ENCODE results near the gene MACROD2. TPM values are rescaled to one million over a fixed set of nuclear protein-coding genes. Genes with fewer than 3 reads are reported as not detected.

Gene MACROD2
- total RNA-seq, 1 donor from 2014 or later = 2.4 TPM

DNA sequence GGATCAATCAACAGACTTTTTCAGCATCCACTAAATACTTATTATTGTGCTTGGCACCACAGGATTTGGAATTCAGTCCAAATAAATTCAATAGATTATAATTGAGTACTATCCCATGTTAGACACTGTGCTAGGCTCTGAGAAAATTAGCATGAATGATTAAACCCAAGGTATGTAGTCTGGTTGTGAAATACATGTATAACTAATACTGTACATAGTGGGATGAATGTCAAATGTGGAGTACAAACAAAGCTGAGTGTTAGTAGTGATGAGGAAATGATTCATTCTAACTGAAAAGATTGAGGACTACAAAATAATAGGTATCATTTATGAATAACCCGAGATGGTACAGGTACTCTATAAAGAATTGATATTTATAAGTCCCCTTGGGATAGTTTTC, 454.0 kb downstream of the MACROD2 start:
- DNase-seq (ENCODE audit: low read depth) = no peak
- Histone ChIP-seq H3K79me2 (ENCODE audit: insufficient read depth, low read length) (no peaks in the 10 kb centered on the region), H3K4me2 (ENCODE audit: low read length) (no peak overlapping the region), H3K9me3 (ENCODE audit: insufficient read depth, low read depth, low read length) (no peaks in the 10 kb centered on the region), H4K20me1 (ENCODE audit: insufficient read depth, low read length) (no peaks in the 10 kb centered on the region), H2AFZ (ENCODE audit: low read depth, low read length) (no peak overlapping the region), H3K36me3 (ENCODE audit: insufficient read depth, low read length) (no peaks in the 10 kb centered on the region), H3K4me1 (ENCODE audit: insufficient read depth, low read length) (no peaks in the 10 kb centered on the region), H3K27me3 (ENCODE audit: insufficient read depth, low read length) (no peaks in the 10 kb centered on the region), H3K27ac (ENCODE audit: low read depth, low read length) (no peak overlapping the region), H3K4me3 (ENCODE audit: insufficient read depth, low read depth, low read length) (no peak overlapping the region), H3K9ac (ENCODE audit: low read length) (no peak overlapping the region)
- no peaks in the 10 kb centered on the region for H3K9me3 Mint-ChIP-seq (ENCODE audit: unreplicated experiment)
- peaks cover 19% of the 10 kb centered on the region for H3K4me1 Mint-ChIP-seq (ENCODE audit: low read depth, unreplicated experiment)
- no peak for TF ChIP-seq EZH2 (IDR thresholded peaks at IDR 0.05; ENCODE audit: insufficient read depth, low read length)
- TF ChIP-seq, protein P1, sequence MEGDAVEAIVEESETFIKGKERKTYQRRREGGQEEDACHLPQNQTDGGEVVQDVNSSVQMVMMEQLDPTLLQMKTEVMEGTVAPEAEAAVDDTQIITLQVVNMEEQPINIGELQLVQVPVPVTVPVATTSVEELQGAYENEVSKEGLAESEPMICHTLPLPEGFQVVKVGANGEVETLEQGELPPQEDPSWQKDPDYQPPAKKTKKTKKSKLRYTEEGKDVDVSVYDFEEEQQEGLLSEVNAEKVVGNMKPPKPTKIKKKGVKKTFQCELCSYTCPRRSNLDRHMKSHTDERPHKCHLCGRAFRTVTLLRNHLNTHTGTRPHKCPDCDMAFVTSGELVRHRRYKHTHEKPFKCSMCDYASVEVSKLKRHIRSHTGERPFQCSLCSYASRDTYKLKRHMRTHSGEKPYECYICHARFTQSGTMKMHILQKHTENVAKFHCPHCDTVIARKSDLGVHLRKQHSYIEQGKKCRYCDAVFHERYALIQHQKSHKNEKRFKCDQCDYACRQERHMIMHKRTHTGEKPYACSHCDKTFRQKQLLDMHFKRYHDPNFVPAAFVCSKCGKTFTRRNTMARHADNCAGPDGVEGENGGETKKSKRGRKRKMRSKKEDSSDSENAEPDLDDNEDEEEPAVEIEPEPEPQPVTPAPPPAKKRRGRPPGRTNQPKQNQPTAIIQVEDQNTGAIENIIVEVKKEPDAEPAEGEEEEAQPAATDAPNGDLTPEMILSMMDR (IDR thresholded peaks at IDR 0.05; ENCODE audit: insufficient read depth, low read depth, low read length) = no peak
- no peaks in the 10 kb centered on the region for H3K36me3 Mint-ChIP-seq (ENCODE audit: low read depth, unreplicated experiment)
- H3K4me3 Mint-ChIP-seq (ENCODE audit: unreplicated experiment) = no peak overlapping the region
- no peak for FAIRE-seq
- no peak overlapping the region for H3K27ac Mint-ChIP-seq (ENCODE audit: unreplicated experiment)
- H3K27me3 Mint-ChIP-seq (ENCODE audit: low read depth, unreplicated experiment) = no peaks in the 10 kb centered on the region

DNA sequence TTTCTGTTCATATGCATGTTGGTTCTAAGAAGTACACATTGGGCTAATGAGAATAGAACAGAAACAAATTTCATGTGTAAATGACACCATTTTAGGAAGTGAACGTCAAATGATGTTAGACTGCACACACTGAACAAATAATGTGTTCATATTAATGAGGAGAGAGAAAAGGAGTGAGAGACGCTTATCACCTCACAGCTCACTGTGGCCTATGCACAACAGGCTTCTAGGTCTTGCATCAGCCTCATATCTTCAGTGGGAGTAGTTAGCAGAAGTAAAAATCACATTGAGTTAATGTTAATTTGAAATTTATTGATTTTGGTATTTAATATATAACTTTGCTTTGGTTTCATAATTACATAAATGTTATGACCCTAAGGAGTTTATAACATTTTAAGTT, 454.9 kb downstream of the MACROD2 start:
- no peak overlapping the region for H3K27ac Mint-ChIP-seq (ENCODE audit: unreplicated experiment)
- no peak for FAIRE-seq
- no peaks in the 10 kb centered on the region for H3K27me3 Mint-ChIP-seq (ENCODE audit: low read depth, unreplicated experiment)

DNA sequence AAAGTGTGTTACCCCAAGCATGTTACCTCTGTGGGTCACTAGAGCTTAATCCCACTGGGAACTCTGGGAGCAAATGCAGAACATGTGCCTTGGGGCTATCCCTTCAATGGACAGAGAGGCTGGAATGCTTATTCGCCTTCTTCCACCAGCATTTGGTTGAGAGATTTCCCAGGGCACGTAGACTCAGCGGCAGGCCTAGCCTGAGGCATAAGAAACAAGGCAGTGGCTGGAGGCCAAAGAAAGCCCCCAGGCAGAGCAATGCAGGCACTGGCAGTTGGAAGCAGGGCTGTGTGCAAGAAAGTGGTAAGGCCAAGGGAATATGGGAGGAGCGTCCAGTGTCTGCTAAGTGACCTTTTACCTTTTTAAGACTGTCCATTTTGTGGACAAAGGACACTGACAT, 456.1 kb downstream of the MACROD2 start:
- H3K4me3 Mint-ChIP-seq (ENCODE audit: unreplicated experiment) = no peak overlapping the region
- Histone ChIP-seq H2AFZ (ENCODE audit: low read depth, low read length) (no peak overlapping the region), H4K20me1 (ENCODE audit: insufficient read depth, low read length) (no peaks in the 10 kb centered on the region), H3K27me3 (ENCODE audit: insufficient read depth, low read length) (no peaks in the 10 kb centered on the region), H3K4me1 (ENCODE audit: insufficient read depth, low read length) (no peaks in the 10 kb centered on the region), H3K79me2 (ENCODE audit: insufficient read depth, low read length) (no peaks in the 10 kb centered on the region), H3K4me2 (ENCODE audit: low read length) (no peak overlapping the region), H3K4me3 (ENCODE audit: insufficient read depth, low read depth, low read length) (no peak overlapping the region), H3K9me3 (ENCODE audit: insufficient read depth, low read depth, low read length) (no peaks in the 10 kb centered on the region), H3K9ac (ENCODE audit: low read length) (no peak overlapping the region), H3K36me3 (ENCODE audit: insufficient read depth, low read length) (no peaks in the 10 kb centered on the region), H3K27ac (ENCODE audit: low read depth, low read length) (no peak overlapping the region)
- DNase-seq (ENCODE audit: low read depth) (no peak), FAIRE-seq (no peak)
- peaks cover 10% of the 10 kb centered on the region for H3K4me1 Mint-ChIP-seq (ENCODE audit: low read depth, unreplicated experiment)
- TF ChIP-seq, protein P1 (IDR thresholded peaks at IDR 0.05; ENCODE audit: insufficient read depth, low read depth, low read length) = no peak
- TF ChIP-seq EZH2 (IDR thresholded peaks at IDR 0.05; ENCODE audit: insufficient read depth, low read length) = no peak
- no peaks in the 10 kb centered on the region for H3K9me3 Mint-ChIP-seq (ENCODE audit: unreplicated experiment)
- no peaks in the 10 kb centered on the region for H3K27me3 Mint-ChIP-seq (ENCODE audit: low read depth, unreplicated experiment)
- H3K27ac Mint-ChIP-seq (ENCODE audit: unreplicated experiment) = no peak overlapping the region
- no peaks in the 10 kb centered on the region for H3K36me3 Mint-ChIP-seq (ENCODE audit: low read depth, unreplicated experiment)

More for the DNA sequence above, 454.9 kb downstream of the MACROD2 start:
- H3K9ac ChIP-seq (ENCODE audit: low read length) = no peak overlapping the region
- no peak overlapping the region for H3K27ac ChIP-seq (ENCODE audit: low read depth, low read length)
- no peaks in the 10 kb centered on the region for H3K79me2 ChIP-seq (ENCODE audit: insufficient read depth, low read length)
- peaks cover 18% of the 10 kb centered on the region for H3K4me1 Mint-ChIP-seq (ENCODE audit: low read depth, unreplicated experiment)
- no peaks in the 10 kb centered on the region for H3K36me3 ChIP-seq (ENCODE audit: insufficient read depth, low read length)
- TF ChIP-seq, protein P1 (IDR thresholded peaks at IDR 0.05; ENCODE audit: insufficient read depth, low read depth, low read length) = no peak
- no peak for TF ChIP-seq EZH2 (IDR thresholded peaks at IDR 0.05; ENCODE audit: insufficient read depth, low read length)
- no peaks in the 10 kb centered on the region for H3K27me3 ChIP-seq (ENCODE audit: insufficient read depth, low read length)
- no peak overlapping the region for H3K4me2 ChIP-seq (ENCODE audit: low read length)
- H4K20me1 ChIP-seq (ENCODE audit: insufficient read depth, low read length) = no peaks in the 10 kb centered on the region
- H3K4me1 ChIP-seq (ENCODE audit: insufficient read depth, low read length) = no peaks in the 10 kb centered on the region
- H3K4me3 ChIP-seq (ENCODE audit: insufficient read depth, low read depth, low read length) = no peak overlapping the region
- no peaks in the 10 kb centered on the region for H3K36me3 Mint-ChIP-seq (ENCODE audit: low read depth, unreplicated experiment)
- no peaks in the 10 kb centered on the region for H3K9me3 Mint-ChIP-seq (ENCODE audit: unreplicated experiment)
- no peak overlapping the region for H3K4me3 Mint-ChIP-seq (ENCODE audit: unreplicated experiment)
- H2AFZ ChIP-seq (ENCODE audit: low read depth, low read length) = no peak overlapping the region
- no peaks in the 10 kb centered on the region for H3K9me3 ChIP-seq (ENCODE audit: insufficient read depth, low read depth, low read length)
- DNase-seq (ENCODE audit: low read depth) = no peak
